Loucy (cell line): ENCODE data around the gene AXDND1.

Experiments
- EZH2phosphoT487 ChIP-seq: fragments of 200-600 bp; IDR thresholded peaks from 2 replicates; pipeline ENCODE4 v1.6.1; 2018; ENCODE audit warnings: antibody characterized with exemption, mild to moderate bottlenecking, moderate library complexity, borderline replicate concordance
- TF ChIP-seq, protein P1 (sequence below): fragments of 200-600 bp; sonication (generic); conservative IDR thresholded peaks from 2 replicates; pipeline ENCODE4 v1.5.1; 2014; ENCODE audit warnings: mild to moderate bottlenecking, antibody characterized with exemption, low read length

DNA sequence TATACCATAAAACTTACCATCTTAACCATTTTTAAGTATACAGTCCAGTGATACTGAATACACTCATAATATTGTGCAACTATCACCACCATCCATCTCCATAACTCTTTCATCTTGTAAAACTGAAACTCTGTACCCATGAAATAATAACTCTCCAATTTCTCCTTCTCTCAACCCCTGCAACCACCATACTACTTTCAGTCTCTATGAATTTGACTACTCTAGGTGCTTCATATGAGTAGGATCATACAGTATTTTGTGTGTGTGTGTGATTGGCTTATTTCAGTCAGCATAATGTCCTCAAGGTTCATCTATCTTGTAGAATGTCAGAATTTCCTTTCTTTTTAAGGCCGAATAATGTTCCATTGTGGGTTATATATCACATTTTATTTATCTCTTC is 192.3 kb downstream of the AXDND1 start:
- TF ChIP-seq, protein P1, sequence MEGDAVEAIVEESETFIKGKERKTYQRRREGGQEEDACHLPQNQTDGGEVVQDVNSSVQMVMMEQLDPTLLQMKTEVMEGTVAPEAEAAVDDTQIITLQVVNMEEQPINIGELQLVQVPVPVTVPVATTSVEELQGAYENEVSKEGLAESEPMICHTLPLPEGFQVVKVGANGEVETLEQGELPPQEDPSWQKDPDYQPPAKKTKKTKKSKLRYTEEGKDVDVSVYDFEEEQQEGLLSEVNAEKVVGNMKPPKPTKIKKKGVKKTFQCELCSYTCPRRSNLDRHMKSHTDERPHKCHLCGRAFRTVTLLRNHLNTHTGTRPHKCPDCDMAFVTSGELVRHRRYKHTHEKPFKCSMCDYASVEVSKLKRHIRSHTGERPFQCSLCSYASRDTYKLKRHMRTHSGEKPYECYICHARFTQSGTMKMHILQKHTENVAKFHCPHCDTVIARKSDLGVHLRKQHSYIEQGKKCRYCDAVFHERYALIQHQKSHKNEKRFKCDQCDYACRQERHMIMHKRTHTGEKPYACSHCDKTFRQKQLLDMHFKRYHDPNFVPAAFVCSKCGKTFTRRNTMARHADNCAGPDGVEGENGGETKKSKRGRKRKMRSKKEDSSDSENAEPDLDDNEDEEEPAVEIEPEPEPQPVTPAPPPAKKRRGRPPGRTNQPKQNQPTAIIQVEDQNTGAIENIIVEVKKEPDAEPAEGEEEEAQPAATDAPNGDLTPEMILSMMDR, result no peak
- no peak for TF ChIP-seq EZH2phosphoT487
